GM18505 (cell line): Measurements from ENCODE around the gene BHLHE40.

ENCODE experiments used
- ATAC-seq: cut with Tn5 transposase; IDR thresholded peaks from one replicate; pipeline ENCODE4 v1.9.1; 2021; ENCODE audit not compliant: unreplicated experiment
- POLR2A ChIP-seq: IDR thresholded peaks from 4 replicates; pipeline ENCODE4 v1.6.1; 2011; ENCODE audit warnings: borderline replicate concordance; ENCODE audit not compliant: insufficient read depth, insufficient read length; ENCODE audit errors: extremely low read depth

BHLHE40 gene

GRCh38 chr3:4993276-4994143 lies 14.3 kb downstream of the BHLHE40 start:
- ATAC-seq, result no peak
- TF ChIP-seq POLR2A, result no peak

GRCh38 chr3:4994144-4994730 lies 15.0 kb downstream of the BHLHE40 start:
- TF ChIP-seq POLR2A, result no peak
- ATAC-seq, result no peak

- ATAC-seq, result peak; percentile 55
- no peak for TF ChIP-seq POLR2A
Observed at GRCh38 chr3:4994823-4995499, 15.7 kb downstream of the BHLHE40 start.

GRCh38 chr3:4995500-4996053 lies 16.3 kb downstream of the BHLHE40 start:
- no peak for ATAC-seq
- TF ChIP-seq POLR2A, result no peak

GRCh38 chr3:4996223-4996765 lies 17.1 kb downstream of the BHLHE40 start:
- ATAC-seq, result no peak
- TF ChIP-seq POLR2A, result no peak

GRCh38 chr3:4996771-4997291 lies 17.6 kb downstream of the BHLHE40 start:
- no peak for ATAC-seq
- no peak for TF ChIP-seq POLR2A

GRCh38 chr3:4997946-4998345 lies 18.7 kb downstream of the BHLHE40 start:
- no peak for TF ChIP-seq POLR2A
- ATAC-seq, result no peak

GRCh38 chr3:4999531-5000184 lies 20.4 kb downstream of the BHLHE40 start:
- no peak for TF ChIP-seq POLR2A
- ATAC-seq, result no peak

GRCh38 chr3:5001135-5001534 lies 21.9 kb downstream of the BHLHE40 start:
- no peak for ATAC-seq
- TF ChIP-seq POLR2A, result no peak

GRCh38 chr3:5001805-5002173 lies 22.6 kb downstream of the BHLHE40 start:
- no peak for ATAC-seq
- no peak for TF ChIP-seq POLR2A

- no peak for ATAC-seq
- no peak for TF ChIP-seq POLR2A
Observed at GRCh38 chr3:5002174-5002870, 23.1 kb downstream of the BHLHE40 start.

GRCh38 chr3:5002871-5003247 lies 23.6 kb downstream of the BHLHE40 start:
- TF ChIP-seq POLR2A, result no peak
- no peak for ATAC-seq
